DND-41 (cell line): ENCODE data around the gene DDIT3.

Experiments used
- CTCF ChIP-seq: IDR thresholded peaks from 2 replicates; pipeline ENCODE4 v1.5.1; 2012; ENCODE audit warnings: borderline replicate concordance, low read length, moderate library complexity, mild to moderate bottlenecking; ENCODE audit not compliant: poor library complexity, severe bottlenecking; ENCODE audit errors: extremely low read depth
- EZH2 ChIP-seq: IDR thresholded peaks from 3 replicates; pipeline ENCODE4 v1.6.1; 2012; ENCODE audit warnings: borderline replicate concordance, low read depth, mild to moderate bottlenecking, moderate library complexity, low read length, inconsistent platforms; ENCODE audit not compliant: severe bottlenecking

DNA sequence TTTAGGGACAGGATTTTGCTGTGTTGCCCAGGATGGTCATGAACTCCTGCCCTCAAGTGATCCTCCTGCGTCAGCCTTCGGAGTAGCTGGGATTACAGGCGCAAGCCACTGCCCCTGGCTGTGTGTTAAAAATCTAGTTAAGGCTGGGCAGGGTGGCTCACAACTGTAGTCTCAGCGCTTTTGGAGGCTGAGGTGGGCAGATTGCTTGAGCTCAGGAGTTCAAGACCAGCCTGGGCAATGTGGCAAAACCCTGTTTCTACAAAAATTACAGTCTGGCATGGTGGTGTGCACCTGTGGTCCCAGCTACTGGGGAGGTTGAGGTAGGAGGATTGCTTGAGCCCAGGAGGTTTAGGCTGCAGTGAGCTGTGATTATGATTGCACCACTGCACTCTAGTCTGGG, 9.2 kb downstream of the DDIT3 start:
- TF ChIP-seq CTCF, result no peak
- TF ChIP-seq EZH2, result no peak
